ENCODE data around the gene PRICKLE4. TPM values are rescaled to one million over a fixed set of nuclear protein-coding genes. Genes with fewer than 3 reads are reported as not detected.

PRICKLE4 gene
- total RNA-seq, 1 donor from 2014 or later, result not detected

GRCh38 chr6:41779336-41779735 lies 1.2 kb upstream of the PRICKLE4 start:
- no peak overlapping the region for H3K27ac ChIP-seq
- DNase-seq (ENCODE audit: low spot score), result no peak
- H3K36me3 ChIP-seq, result no peaks in the 10 kb centered on the region
- peak overlapping the region; percentile 97 for H3K4me2 ChIP-seq
- Mint-ChIP-seq H3K36me3 (peaks cover 3% of the 10 kb centered on the region), H3K9me3 (no peaks in the 10 kb centered on the region), H3K27ac (peak overlapping the region; percentile 19), H3K27me3 (ENCODE audit: insufficient read depth, low read depth) (peaks cover 8% of the 10 kb centered on the region), H3K4me1 (peaks cover 11% of the 10 kb centered on the region), H3K4me3 (peak overlapping the region; percentile 91)
- H3K79me2 ChIP-seq (ENCODE audit: low read depth), result no peaks in the 10 kb centered on the region
- peak overlapping the region; percentile 84 for H3K4me3 ChIP-seq
- H3K9me3 ChIP-seq (ENCODE audit: low read depth), result no peaks in the 10 kb centered on the region
- TF ChIP-seq EZH2 (IDR thresholded peaks at IDR 0.05) (no peak), EZH2phosphoT487 (IDR thresholded peaks at IDR 0.05) (no peak), CTCF (IDR thresholded peaks at IDR 0.05) (no peak)
- no peaks in the 10 kb centered on the region for H4K20me1 ChIP-seq (ENCODE audit: low read depth)
- H3K9ac ChIP-seq, result peak overlapping the region; percentile 57
- peaks cover 19% of the 10 kb centered on the region for H3K27me3 ChIP-seq
- peaks cover 4% of the 10 kb centered on the region for H3F3A ChIP-seq (ENCODE audit: low read depth)
- peaks cover 12% of the 10 kb centered on the region for H3K4me1 ChIP-seq
- H2AFZ ChIP-seq (replicated peaks), result no peak overlapping the region

- Mint-ChIP-seq H3K9me3 (no peaks in the 10 kb centered on the region), H3K4me3 (peak within 1 kb of the TSS; percentile 91), H3K36me3 (no peaks in the 10 kb centered on the region), H3K27me3 (ENCODE audit: insufficient read depth, low read depth) (peaks cover 9% of the 10 kb centered on the region), H3K27ac (peak within 1 kb of the TSS; percentile 19), H3K4me1 (peaks cover 11% of the 10 kb centered on the region)
- DNase-seq (ENCODE audit: low spot score), result peak; percentile 98
- H3K9me3 ChIP-seq (ENCODE audit: low read depth), result no peaks in the 10 kb centered on the region
- peak within 1 kb of the TSS; percentile 97 for H3K4me2 ChIP-seq
- H3F3A ChIP-seq (ENCODE audit: low read depth), result peaks cover 4% of the 10 kb centered on the region
- H4K20me1 ChIP-seq (ENCODE audit: low read depth), result no peaks in the 10 kb centered on the region
- H3K4me3 ChIP-seq, result peak within 1 kb of the TSS; percentile 84
- TF ChIP-seq CTCF (IDR thresholded peaks at IDR 0.05) (peak; percentile 97), EZH2 (IDR thresholded peaks at IDR 0.05) (no peak), EZH2phosphoT487 (IDR thresholded peaks at IDR 0.05) (no peak)
- H2AFZ ChIP-seq (replicated peaks), result peak within 1 kb of the TSS; percentile 66
- H3K27me3 ChIP-seq, result peaks cover 25% of the 10 kb centered on the region
- H3K79me2 ChIP-seq (ENCODE audit: low read depth), result no peaks in the 10 kb centered on the region
- H3K36me3 ChIP-seq, result no peaks in the 10 kb centered on the region
- no peak within 1 kb of the TSS for H3K27ac ChIP-seq
- H3K9ac ChIP-seq, result peak within 1 kb of the TSS; percentile 57
- H3K4me1 ChIP-seq, result peaks cover 12% of the 10 kb centered on the region
Measured at GRCh38 chr6:41779788-41780550, 613 bp upstream of the PRICKLE4 start, which contains the start of gene FRS3. TSS of gene FRS3 (minus strand) at chr6:41779900. CDS start at chr6:41776987, 2,913 bp downstream.

- Histone ChIP-seq H3K4me2 (peak overlapping the region; percentile 97), H3K27me3 (peaks cover 36% of the 10 kb centered on the region), H2AFZ (replicated peaks) (no peak overlapping the region), H4K20me1 (ENCODE audit: low read depth) (no peaks in the 10 kb centered on the region), H3F3A (ENCODE audit: low read depth) (peaks cover 15% of the 10 kb centered on the region), H3K27ac (no peak overlapping the region), H3K4me1 (peaks cover 12% of the 10 kb centered on the region), H3K4me3 (peak overlapping the region; percentile 84), H3K79me2 (ENCODE audit: low read depth) (no peaks in the 10 kb centered on the region), H3K9me3 (ENCODE audit: low read depth) (no peaks in the 10 kb centered on the region), H3K36me3 (no peaks in the 10 kb centered on the region), H3K9ac (no peak overlapping the region)
- Mint-ChIP-seq H3K27ac (peak overlapping the region; percentile 79), H3K4me3 (peak overlapping the region; percentile 88), H3K36me3 (no peaks in the 10 kb centered on the region), H3K9me3 (no peaks in the 10 kb centered on the region), H3K4me1 (peaks cover 14% of the 10 kb centered on the region), H3K27me3 (ENCODE audit: insufficient read depth, low read depth) (peaks cover 11% of the 10 kb centered on the region)
- no peak for DNase-seq (ENCODE audit: low spot score)
- TF ChIP-seq CTCF (IDR thresholded peaks at IDR 0.05) (no peak), EZH2phosphoT487 (IDR thresholded peaks at IDR 0.05) (no peak), EZH2 (IDR thresholded peaks at IDR 0.05) (no peak)
Measured at GRCh38 chr6:41781366-41781730, 766 bp downstream of the PRICKLE4 start.

All from neural progenitor cell (in vitro differentiated cells).